ENCODE results near the gene TFAM.

DNA sequence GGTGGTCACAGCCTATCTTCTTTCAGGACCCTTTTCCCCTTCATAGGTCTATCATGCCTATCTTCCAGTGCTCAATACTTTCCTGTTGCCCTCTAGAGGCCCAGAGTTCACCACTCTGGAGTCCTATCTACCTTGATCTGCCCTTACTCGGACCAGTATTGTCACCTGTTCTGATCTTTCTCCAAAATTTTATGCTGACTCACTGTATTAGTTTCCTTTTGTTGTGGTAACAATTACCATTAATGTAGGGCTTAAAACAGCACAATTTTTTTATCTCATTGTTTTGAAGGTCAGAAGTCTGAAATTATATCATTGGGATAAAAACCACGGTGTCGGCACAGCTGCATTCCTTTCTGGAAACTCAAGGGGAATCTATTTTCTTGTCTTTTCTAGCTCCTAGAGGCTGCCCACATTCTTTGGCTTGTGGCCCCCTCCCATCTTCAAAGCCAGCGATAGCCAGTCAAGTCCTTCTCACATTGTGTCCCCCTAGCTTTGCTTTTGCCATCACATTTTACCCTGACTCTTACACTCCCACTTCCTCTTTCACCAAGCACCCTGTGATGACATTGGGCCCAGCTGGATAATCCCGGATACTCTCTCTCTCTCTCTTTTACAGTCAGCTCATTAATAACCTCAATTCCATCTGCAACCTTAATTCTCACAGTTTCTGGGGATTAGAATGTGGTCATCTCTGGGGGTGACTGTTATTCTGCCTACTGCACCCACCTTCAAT is 54.6 kb downstream of the TFAM start:
- TF ChIP-seq, protein P1, sequence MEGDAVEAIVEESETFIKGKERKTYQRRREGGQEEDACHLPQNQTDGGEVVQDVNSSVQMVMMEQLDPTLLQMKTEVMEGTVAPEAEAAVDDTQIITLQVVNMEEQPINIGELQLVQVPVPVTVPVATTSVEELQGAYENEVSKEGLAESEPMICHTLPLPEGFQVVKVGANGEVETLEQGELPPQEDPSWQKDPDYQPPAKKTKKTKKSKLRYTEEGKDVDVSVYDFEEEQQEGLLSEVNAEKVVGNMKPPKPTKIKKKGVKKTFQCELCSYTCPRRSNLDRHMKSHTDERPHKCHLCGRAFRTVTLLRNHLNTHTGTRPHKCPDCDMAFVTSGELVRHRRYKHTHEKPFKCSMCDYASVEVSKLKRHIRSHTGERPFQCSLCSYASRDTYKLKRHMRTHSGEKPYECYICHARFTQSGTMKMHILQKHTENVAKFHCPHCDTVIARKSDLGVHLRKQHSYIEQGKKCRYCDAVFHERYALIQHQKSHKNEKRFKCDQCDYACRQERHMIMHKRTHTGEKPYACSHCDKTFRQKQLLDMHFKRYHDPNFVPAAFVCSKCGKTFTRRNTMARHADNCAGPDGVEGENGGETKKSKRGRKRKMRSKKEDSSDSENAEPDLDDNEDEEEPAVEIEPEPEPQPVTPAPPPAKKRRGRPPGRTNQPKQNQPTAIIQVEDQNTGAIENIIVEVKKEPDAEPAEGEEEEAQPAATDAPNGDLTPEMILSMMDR (conservative IDR thresholded peaks at IDR 0.05): no peak
- no peak for TF ChIP-seq ZFX (IDR thresholded peaks at IDR 0.05)

All from C4-2B (cell line).